Raji (cell line): ENCODE data around the gene PRCP.

ENCODE experiments used
- POLR2A ChIP-seq: IDR thresholded peaks from 2 replicates; pipeline ENCODE4 v1.6.1; 2011; ENCODE audit warnings: low read depth, low read length, control low read depth; ENCODE audit not compliant: insufficient read depth

PRCP gene

GRCh38 chr11:82786836-82787235 is 113.4 kb downstream of the PRCP start:
- TF ChIP-seq POLR2A, result no peak

GRCh38 chr11:82786001-82786400 is 114.2 kb downstream of the PRCP start:
- no peak for TF ChIP-seq POLR2A

GRCh38 chr11:82782825-82783374 is 117.3 kb downstream of the PRCP start:
- no peak for TF ChIP-seq POLR2A

- no peak for TF ChIP-seq POLR2A
Measured at GRCh38 chr11:82778776-82779175, 121.5 kb downstream of the PRCP start.

- no peak for TF ChIP-seq POLR2A
Measured at GRCh38 chr11:82776377-82776776, 123.9 kb downstream of the PRCP start.

GRCh38 chr11:82775736-82776346 is 124.4 kb downstream of the PRCP start:
- no peak for TF ChIP-seq POLR2A

GRCh38 chr11:82775218-82775617 is 125.0 kb downstream of the PRCP start:
- no peak for TF ChIP-seq POLR2A
